Measurements from ENCODE around the gene LRRC8B. TPM values are rescaled to one million over a fixed set of nuclear protein-coding genes. Genes with fewer than 3 reads are reported as not detected.
A peak's percentile ranks its signal among the peaks of the same experiment; 100 is the strongest.

Gene LRRC8B
- total RNA-seq, 3 donors from 2014 or later (not counting 1 experiment from before 2014, with no cell fraction given): 1.7 to 2.9 (median 2.9) TPM

DNA sequence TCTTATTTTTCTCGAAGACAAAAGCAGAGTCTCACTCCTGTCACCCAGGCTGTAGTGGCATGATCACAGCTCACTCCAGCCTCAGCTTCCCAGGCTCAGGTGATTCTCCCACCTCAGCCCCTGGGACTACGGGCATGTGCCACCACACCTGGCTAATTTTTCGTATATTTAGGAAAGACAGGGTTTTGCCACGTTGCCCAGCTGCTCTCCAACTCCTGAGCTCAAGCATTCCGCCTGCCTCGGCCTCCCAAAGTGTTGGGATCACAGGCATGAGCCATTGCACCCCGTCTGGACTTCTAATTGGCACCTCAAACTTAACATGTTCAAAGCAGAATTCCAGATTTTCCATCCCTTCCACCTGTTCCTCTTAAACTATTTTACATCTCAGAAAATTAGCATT is 89.3 kb downstream of the LRRC8B start:
- TF ChIP-seq, protein P1, sequence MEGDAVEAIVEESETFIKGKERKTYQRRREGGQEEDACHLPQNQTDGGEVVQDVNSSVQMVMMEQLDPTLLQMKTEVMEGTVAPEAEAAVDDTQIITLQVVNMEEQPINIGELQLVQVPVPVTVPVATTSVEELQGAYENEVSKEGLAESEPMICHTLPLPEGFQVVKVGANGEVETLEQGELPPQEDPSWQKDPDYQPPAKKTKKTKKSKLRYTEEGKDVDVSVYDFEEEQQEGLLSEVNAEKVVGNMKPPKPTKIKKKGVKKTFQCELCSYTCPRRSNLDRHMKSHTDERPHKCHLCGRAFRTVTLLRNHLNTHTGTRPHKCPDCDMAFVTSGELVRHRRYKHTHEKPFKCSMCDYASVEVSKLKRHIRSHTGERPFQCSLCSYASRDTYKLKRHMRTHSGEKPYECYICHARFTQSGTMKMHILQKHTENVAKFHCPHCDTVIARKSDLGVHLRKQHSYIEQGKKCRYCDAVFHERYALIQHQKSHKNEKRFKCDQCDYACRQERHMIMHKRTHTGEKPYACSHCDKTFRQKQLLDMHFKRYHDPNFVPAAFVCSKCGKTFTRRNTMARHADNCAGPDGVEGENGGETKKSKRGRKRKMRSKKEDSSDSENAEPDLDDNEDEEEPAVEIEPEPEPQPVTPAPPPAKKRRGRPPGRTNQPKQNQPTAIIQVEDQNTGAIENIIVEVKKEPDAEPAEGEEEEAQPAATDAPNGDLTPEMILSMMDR (IDR thresholded peaks at IDR 0.05): no peak
- no peak overlapping the region for H3K4me3 Mint-ChIP-seq
- no peaks in the 10 kb centered on the region for H3K27me3 ChIP-seq (ENCODE audit: control insufficient read depth, insufficient read depth, low read length)

GRCh38 chr1:89615676-89616598 is 91.3 kb downstream of the LRRC8B start:
- Mint-ChIP-seq H3K36me3 (no peaks in the 10 kb centered on the region), H3K9me3 (no peaks in the 10 kb centered on the region), H3K4me1 (peaks cover 11 to 14% of the 10 kb centered on the region in 2 donors), H3K27ac (no peak overlapping the region), H3K27me3 (ENCODE audit: low read depth in 2 of 2) (peaks cover 0 to 3% of the 10 kb centered on the region in 2 donors), H3K4me3 (no peak overlapping the region)
- intact Hi-C loops (cut with micrococcal nuclease): loop anchor here (5.0 kb wide), 1 partner anchor 146 kb away; no protein-coding TSS in a partner anchor
- H3K4me3 ChIP-seq (ENCODE audit: low read length): no peak overlapping the region
- DNase-seq (peak; percentile 23 to 56), ATAC-seq (peak; percentile 60 to 83 (median 69))
- H3K36me3 ChIP-seq (ENCODE audit: control insufficient read depth, insufficient read depth, low read length): no peaks in the 10 kb centered on the region
- H3K27me3 ChIP-seq (ENCODE audit: control insufficient read depth, insufficient read depth, low read length): no peaks in the 10 kb centered on the region
- H3K9me3 ChIP-seq (ENCODE audit: control insufficient read depth, insufficient read depth, low read length): no peaks in the 10 kb centered on the region
- no peak overlapping the region for H3K27ac ChIP-seq (ENCODE audit: low read length)
- H3K4me1 ChIP-seq (ENCODE audit: control insufficient read depth, insufficient read depth, low read length): peaks cover 7% of the 10 kb centered on the region
- TF ChIP-seq, protein P1 (IDR thresholded peaks at IDR 0.05): peak; percentile 35
- 94% methylated on average over 3 of the region's 3 CpGs for WGBS (ENCODE audit: insufficient coverage)

More for the DNA sequence above, 89.3 kb downstream of the LRRC8B start:
- Mint-ChIP-seq H3K27ac (no peak overlapping the region), H3K27me3 (ENCODE audit: low read depth in 2 of 2) (peaks cover 0 to 3% of the 10 kb centered on the region in 2 donors), H3K4me1 (peaks cover 26 to 30% of the 10 kb centered on the region in 2 donors), H3K36me3 (no peaks in the 10 kb centered on the region), H3K9me3 (no peaks in the 10 kb centered on the region)
- Histone ChIP-seq H3K27ac (ENCODE audit: low read length) (no peak overlapping the region), H3K36me3 (ENCODE audit: control insufficient read depth, insufficient read depth, low read length) (no peaks in the 10 kb centered on the region), H3K4me1 (ENCODE audit: control insufficient read depth, insufficient read depth, low read length) (peaks cover 28% of the 10 kb centered on the region), H3K9me3 (ENCODE audit: control insufficient read depth, insufficient read depth, low read length) (no peaks in the 10 kb centered on the region), H3K4me3 (ENCODE audit: low read length) (no peak overlapping the region)
- WGBS (ENCODE audit: insufficient coverage): 92% methylated on average over 7 of the region's 7 CpGs
- intact Hi-C loops (cut with micrococcal nuclease): no loop called here
- DNase-seq: no peak
- ATAC-seq: no peak

DNA sequence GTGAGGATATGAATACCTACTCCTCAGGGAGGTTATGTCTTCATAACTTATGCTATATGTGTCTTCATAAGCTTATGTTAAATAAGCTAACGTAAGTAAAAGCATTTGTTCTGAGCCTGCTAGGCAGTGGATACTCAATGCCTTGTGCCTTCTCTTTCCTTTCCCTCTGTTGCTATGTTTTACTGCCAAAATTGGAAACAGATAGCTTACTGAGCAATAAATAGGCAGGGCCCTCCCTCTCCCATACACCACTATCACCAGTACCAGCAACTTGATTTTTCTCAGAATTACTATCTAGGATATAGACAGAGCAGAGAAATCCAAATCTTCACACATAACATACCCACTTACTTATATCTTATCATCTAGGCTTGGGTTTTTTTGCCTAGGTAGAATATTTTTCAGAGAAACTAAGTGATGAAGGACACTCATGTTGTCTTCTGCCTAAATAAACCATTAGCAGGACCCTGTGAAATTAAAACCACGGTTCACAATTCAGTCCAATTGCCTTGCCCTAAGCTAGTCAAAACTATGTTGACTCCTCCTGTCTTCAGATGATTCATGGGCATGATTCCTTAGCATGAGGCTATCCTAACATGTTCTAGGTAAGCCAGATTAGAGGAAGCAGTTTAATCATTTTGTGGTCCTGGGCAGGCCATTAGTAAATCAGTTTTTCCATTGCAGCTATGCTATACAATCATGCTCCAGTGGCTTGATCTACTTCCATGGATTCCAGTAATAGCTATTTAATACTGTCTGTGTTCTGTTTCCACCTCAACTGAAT is 92.4 kb downstream of the LRRC8B start:
- TF ChIP-seq, protein P1 (IDR thresholded peaks at IDR 0.05): no peak
- DNase-seq (no peak), ATAC-seq (no peak)
- H3K9me3 ChIP-seq (ENCODE audit: control insufficient read depth, insufficient read depth, low read length): no peaks in the 10 kb centered on the region
- Mint-ChIP-seq H3K9me3 (no peaks in the 10 kb centered on the region), H3K27ac (no peak overlapping the region), H3K36me3 (no peaks in the 10 kb centered on the region), H3K27me3 (ENCODE audit: low read depth in 2 of 2) (peaks cover 0 to 3% of the 10 kb centered on the region in 2 donors), H3K4me1 (peaks cover under 1 to 3% of the 10 kb centered on the region in 2 donors), H3K4me3 (no peak overlapping the region)
- no peaks in the 10 kb centered on the region for H3K27me3 ChIP-seq (ENCODE audit: control insufficient read depth, insufficient read depth, low read length)
- H3K4me1 ChIP-seq (ENCODE audit: control insufficient read depth, insufficient read depth, low read length): peaks cover 6% of the 10 kb centered on the region
- intact Hi-C loops (cut with micrococcal nuclease): loop anchor here (5.0 kb wide), 1 partner anchor 145 kb away; no protein-coding TSS in a partner anchor
- no peak overlapping the region for H3K4me3 ChIP-seq (ENCODE audit: low read length)
- no peak overlapping the region for H3K27ac ChIP-seq (ENCODE audit: low read length)
- WGBS (ENCODE audit: insufficient coverage): 100% methylated on average over 2 of the region's 2 CpGs
- H3K36me3 ChIP-seq (ENCODE audit: control insufficient read depth, insufficient read depth, low read length): no peaks in the 10 kb centered on the region

Measured in natural killer cell (primary cell).